GM21423 (cell line): ENCODE data around the gene DENND1A.

ENCODE experiments used
- ATAC-seq: cut with Tn5 transposase; IDR thresholded peaks from one replicate; pipeline ENCODE4 v1.9.1; 2021; ENCODE audit warnings: mild to moderate bottlenecking, moderate library complexity; ENCODE audit not compliant: unreplicated experiment

Gene DENND1A

GRCh38 chr9:123691765-123692303 lies 238.1 kb downstream of the DENND1A start:
- no peak for ATAC-seq

GRCh38 chr9:123689701-123690428 lies 240.1 kb downstream of the DENND1A start:
- ATAC-seq = no peak

GRCh38 chr9:123687246-123687751 lies 242.6 kb downstream of the DENND1A start:
- ATAC-seq = no peak

GRCh38 chr9:123686829-123687192 lies 243.1 kb downstream of the DENND1A start:
- ATAC-seq = no peak

- ATAC-seq = no peak
Measured at GRCh38 chr9:123686131-123686828, 243.6 kb downstream of the DENND1A start.

- ATAC-seq = no peak
Measured at GRCh38 chr9:123685489-123686083, 244.3 kb downstream of the DENND1A start.

GRCh38 chr9:123684393-123685149 lies 245.4 kb downstream of the DENND1A start:
- peak; percentile 49 for ATAC-seq

- no peak for ATAC-seq
Measured at GRCh38 chr9:123682746-123683145, 247.2 kb downstream of the DENND1A start.

- no peak for ATAC-seq
Measured at GRCh38 chr9:123680352-123680751, 249.6 kb downstream of the DENND1A start.

- ATAC-seq = peak; percentile 95
Measured at GRCh38 chr9:123679330-123679987, 250.5 kb downstream of the DENND1A start.

GRCh38 chr9:123678878-123679329 lies 251.0 kb downstream of the DENND1A start:
- no peak for ATAC-seq

GRCh38 chr9:123678038-123678877 lies 251.7 kb downstream of the DENND1A start:
- ATAC-seq = no peak

GRCh38 chr9:123676869-123677268 lies 253.1 kb downstream of the DENND1A start:
- ATAC-seq = no peak

- ATAC-seq = no peak
Measured at GRCh38 chr9:123669346-123669745, 260.6 kb downstream of the DENND1A start.

GRCh38 chr9:123663529-123663928 lies 266.4 kb downstream of the DENND1A start:
- no peak for ATAC-seq

GRCh38 chr9:123662057-123662776 lies 267.7 kb downstream of the DENND1A start:
- no peak for ATAC-seq

- no peak for ATAC-seq
Measured at GRCh38 chr9:123660691-123661466, 269.0 kb downstream of the DENND1A start.

GRCh38 chr9:123659358-123659757 lies 270.6 kb downstream of the DENND1A start:
- ATAC-seq = no peak
